Panc1 (cell line): ENCODE data around the gene VEGFA. TPM values are rescaled to one million over a fixed set of nuclear protein-coding genes. Genes with fewer than 3 reads are reported as not detected.

Experiments used
- ATAC-seq: fragments of 200-7000 bp; cut with Tn5 transposase; 2 replicates; pipeline ENCODE4 v1.9.1; 2020; ENCODE audit warnings: mild to moderate bottlenecking, moderate library complexity
- BruUV-seq: library from RNA; stranded (reverse); fragments of 400-500 nt; replicated peaks from 2 replicates; lab custom pipeline; 2021; lab: Mats Ljungman, UMichigan
- CTCF ChIA-PET: fragments of 300-600 bp; sonication (Branson Sonifier 250); formaldehyde crosslinking; loops from one replicate; lab custom pipeline; 2022; ENCODE audit warnings: antibody characterized with exemption; lab: Charles Lee
- POLR2A ChIA-PET: fragments of 300-600 bp; sonication (Branson Sonifier 250); formaldehyde crosslinking; loops from one replicate; lab custom pipeline; 2022; ENCODE audit warnings: antibody characterized with exemption; lab: Charles Lee
- DNase-seq: peaks from one replicate; pipeline ENCODE4 v3.0.0-alpha.2; 2010; ENCODE audit warnings: low read depth, low spot score
- H3K27ac ChIP-seq: 2 replicates; pipeline ENCODE4 v1.5.1; 2011; ENCODE audit warnings: mild to moderate bottlenecking, low read length, inconsistent platforms
- H3K27me3 ChIP-seq: fragments of 200-500 bp; sonication (Bioruptor generic); 2 replicates; pipeline ENCODE4 v1.6.0; 2014; ENCODE audit warnings: low read length, inconsistent platforms; ENCODE audit not compliant: control insufficient read depth, insufficient read depth
- H3K36me3 ChIP-seq: fragments of 200-500 bp; sonication (Bioruptor generic); 2 replicates; pipeline ENCODE4 v1.5.1; 2014; ENCODE audit warnings: inconsistent platforms, mild to moderate bottlenecking, low read length, moderate library complexity; ENCODE audit not compliant: control insufficient read depth, insufficient read depth
- H3K4me1 ChIP-seq: 2 replicates; pipeline ENCODE4 v1.5.1; 2011; ENCODE audit warnings: inconsistent platforms, mild to moderate bottlenecking, low read length, moderate library complexity; ENCODE audit not compliant: control insufficient read depth, insufficient read depth
- H3K4me3 ChIP-seq, 2 experiments: 2 replicates each; pipeline ENCODE4 v1.5.1; 2011 to 2012; ENCODE audit warnings: low read depth in 2 of 2, low read length in 2 of 2, mild to moderate bottlenecking in 2 of 2, inconsistent platforms in 1 of 2, moderate library complexity in 1 of 2
- H3K9me3 ChIP-seq: fragments of 200-500 bp; sonication (Bioruptor generic); 2 replicates; pipeline ENCODE4 v1.5.1; 2014; ENCODE audit warnings: low read depth, mild to moderate bottlenecking, inconsistent platforms, low read length, moderate library complexity; ENCODE audit not compliant: control insufficient read depth, insufficient read depth
- CTCF ChIP-seq: fragments of 450-650 bp; IDR thresholded peaks from 2 replicates; pipeline ENCODE4 v1.5.1; 2017; ENCODE audit warnings: mild to moderate bottlenecking
- POLR2AphosphoS5 ChIP-seq: IDR thresholded peaks from 2 replicates; pipeline ENCODE4 v1.6.1; 2012; ENCODE audit warnings: mild to moderate bottlenecking, low read depth, low read length, moderate library complexity
- REST ChIP-seq, 2 experiments: IDR thresholded peaks; 2 replicates each; pipeline ENCODE4 v1.6.1; 2011 to 2012; ENCODE audit warnings: low read depth in 2 of 2, control low read depth in 1 of 2, low read length in 1 of 2, mild to moderate bottlenecking in 1 of 2, moderate library complexity in 1 of 2; ENCODE audit not compliant: insufficient read depth in 1 of 2
- SIN3A ChIP-seq: IDR thresholded peaks from 2 replicates; pipeline ENCODE4 v1.6.1; 2012; ENCODE audit warnings: low read depth, mild to moderate bottlenecking, low read length, moderate library complexity, borderline replicate concordance; ENCODE audit not compliant: insufficient read depth
- TCF7L2 ChIP-seq: IDR thresholded peaks from 2 replicates; pipeline ENCODE4 v1.6.1; 2011; ENCODE audit warnings: mild to moderate bottlenecking, low read depth, low read length, inconsistent platforms
- in situ Hi-C: cut with HindIII; loops from 2 replicates; pipeline ENCODE4 v1.10.0; 2016; ENCODE audit warnings: low sequenced_read_pairs, low pct_unique_long_range_greater_than_20kb
- intact Hi-C: fragments of 100-400 bp; cut with micrococcal nuclease; formaldehyde crosslinking; loops from one replicate; pipeline ENCODE4 v1.10.0; 2022; ENCODE audit not compliant: unreplicated experiment
- total RNA-seq: library from RNA; stranded (reverse); gene quantifications from one replicate; pipeline ENCODE4 v1.2.1, GENCODE V29; 2021; ENCODE audit not compliant: unreplicated experiment

Gene VEGFA
- total RNA-seq, 1 experiment from 2014 or later, result 98.7 TPM

- in situ Hi-C loops, result no loop called here
- H3K36me3 ChIP-seq, result peaks cover 7% of the 10 kb centered on the region
- CTCF ChIA-PET, result interaction anchor here (0.6 to 1.6 kb wide), 5 partner anchors 108 to 305 kb away, joined by 3 to 9 read pairs (median 7); no protein-coding TSS in a partner anchor
Measured at GRCh38 chr6:43773980-43774775, 4.2 kb downstream of the VEGFA start.

More at GRCh38 chr6:43773980-43774775, 4.2 kb downstream of the VEGFA start:
- no peaks in the 10 kb centered on the region for H3K9me3 ChIP-seq
- DNase-seq, result no peak
- H3K4me1 ChIP-seq, result peaks cover 36% of the 10 kb centered on the region
- peak overlapping the region; percentile 99 for H3K27ac ChIP-seq
- no peak for ATAC-seq
- POLR2A ChIA-PET, result interaction anchor here (0.6 kb wide), 1 partner anchor 60 kb away, joined by 5 read pairs; no protein-coding TSS in a partner anchor
- H3K27me3 ChIP-seq, result no peaks in the 10 kb centered on the region
- intact Hi-C loops, result loop anchor here (5.0 kb wide), 1 partner anchor 107 kb away; no protein-coding TSS in a partner anchor
- H3K4me3 ChIP-seq, result peak overlapping the region; percentile 94 to 99
- no TSS peak for BruUV-seq
- TF ChIP-seq SIN3A (no peak), REST (IDR thresholded peaks at IDR 0.05; ENCODE audit: insufficient read depth in 1 of 2, low read depth in 2 of 2, low read length in 1 of 2) (no peak), CTCF (no peak), POLR2AphosphoS5 (no peak), TCF7L2 (no peak)
